HEK293 (cell line): Measurements from ENCODE around the gene COTL1.

Experiments
- BCL11A ChIP-seq: fragments of 450-650 bp; formaldehyde crosslinking; IDR thresholded peaks from 2 replicates; pipeline ENCODE4 v1.5.1; 2016; ENCODE audit warnings: low read depth, missing biosample characterization, missing genetic modification characterization
- ZNF132 ChIP-seq: fragments of 450-650 bp; formaldehyde crosslinking; IDR thresholded peaks from 2 replicates; pipeline ENCODE4 v1.5.1; 2017; ENCODE audit warnings: missing biosample characterization, missing genetic modification characterization, borderline replicate concordance
- ZNF184 ChIP-seq: fragments of 450-650 bp; IDR thresholded peaks from 2 replicates; pipeline ENCODE4 v1.5.1; 2018; ENCODE audit warnings: missing biosample characterization, mild to moderate bottlenecking, missing genetic modification characterization
- ZNF792 ChIP-seq: fragments of 450-650 bp; formaldehyde crosslinking; IDR thresholded peaks from 2 replicates; pipeline ENCODE4 v1.5.1; 2016; ENCODE audit warnings: missing biosample characterization, missing genetic modification characterization

GRCh38 chr16:84534815-84535214 lies 83.1 kb downstream of the COTL1 start:
- TF ChIP-seq BCL11A (tag by site-specific recombination) (no peak), ZNF132 (tag by site-specific recombination) (no peak), ZNF184 (tag by site-specific recombination) (no peak), ZNF792 (no peak)
